HG03439 (cell line): Measurements from ENCODE around the gene EFL1.
"Not testable (repeated sequence)": the region's sequence is repeated elsewhere in the genome, so short reads cannot be mapped to it uniquely, and the experiment has no call there.

Source experiments
- ATAC-seq: cut with Tn5 transposase; IDR thresholded peaks from one replicate; pipeline ENCODE4 v1.9.1; 2021; ENCODE audit warnings: mild to moderate bottlenecking, moderate library complexity; ENCODE audit not compliant: unreplicated experiment

EFL1 gene

DNA sequence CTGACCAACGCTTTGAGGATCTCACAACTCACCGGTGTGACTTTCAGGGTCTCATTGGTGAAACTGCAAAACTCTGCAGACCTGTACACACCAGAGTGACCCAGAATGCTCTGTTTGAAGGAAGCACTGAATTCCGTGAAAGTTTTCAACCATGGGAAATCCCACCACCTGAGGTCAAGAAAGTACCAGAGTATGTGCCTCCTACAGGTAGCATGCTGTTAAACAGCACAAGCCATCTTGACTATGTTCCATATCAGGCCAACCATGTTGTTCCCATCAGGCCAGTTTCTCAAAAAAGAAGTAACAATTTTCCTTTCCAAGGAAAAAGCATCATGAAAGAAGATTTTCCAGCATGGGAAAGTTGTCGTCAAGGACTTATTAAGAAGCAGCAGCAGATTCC lies 19.9 kb upstream of the EFL1 start:
- ATAC-seq, result not testable (repeated sequence)

- ATAC-seq, result not testable (repeated sequence)
These were observed 18.7 kb upstream of the EFL1 start for GRCh38 chr15:82281276-82281675.

- no peak for ATAC-seq
These were observed 12.9 kb upstream of the EFL1 start for GRCh38 chr15:82275410-82275809.

- no peak for ATAC-seq
These were observed 9.6 kb upstream of the EFL1 start for GRCh38 chr15:82272154-82272553.

DNA sequence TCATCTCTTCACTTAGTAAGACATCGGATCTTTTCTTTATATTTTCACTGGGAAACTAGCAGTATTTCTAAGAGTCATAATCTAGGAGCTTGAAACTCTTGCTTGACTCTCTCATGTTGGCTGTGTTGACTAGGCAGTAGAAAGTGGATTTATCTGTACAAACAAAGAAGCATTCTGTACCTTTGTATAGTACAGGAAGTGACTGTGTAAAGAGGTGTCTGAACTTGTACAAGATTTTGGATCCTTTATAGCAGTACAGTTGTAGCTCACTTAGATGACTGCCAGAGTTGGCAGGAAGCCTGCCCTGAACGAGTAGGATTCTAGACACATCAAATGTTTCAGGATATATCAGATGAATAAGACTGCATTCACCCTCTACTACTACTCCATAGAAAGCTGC lies 5.9 kb upstream of the EFL1 start:
- not testable (repeated sequence) for ATAC-seq

DNA sequence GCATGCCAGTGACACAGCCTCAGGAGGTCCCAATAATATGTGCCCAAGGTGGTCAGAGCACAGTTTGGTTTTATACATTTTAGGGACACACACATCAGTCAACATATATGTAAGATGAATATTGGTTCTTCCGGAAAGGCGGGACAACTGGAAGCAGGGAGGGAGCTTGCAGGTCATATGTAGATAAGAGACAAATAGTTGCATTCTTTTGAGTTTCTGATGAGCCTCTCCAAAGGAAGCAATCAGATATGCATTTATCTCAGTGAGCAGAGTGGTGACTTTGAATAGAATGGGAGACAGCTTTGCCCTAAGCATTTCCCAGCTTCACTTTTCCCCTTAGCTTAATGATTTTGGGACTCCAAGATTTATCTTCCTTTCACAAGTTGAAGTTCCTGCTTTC lies 4.6 kb upstream of the EFL1 start:
- ATAC-seq, result not testable (repeated sequence)

DNA sequence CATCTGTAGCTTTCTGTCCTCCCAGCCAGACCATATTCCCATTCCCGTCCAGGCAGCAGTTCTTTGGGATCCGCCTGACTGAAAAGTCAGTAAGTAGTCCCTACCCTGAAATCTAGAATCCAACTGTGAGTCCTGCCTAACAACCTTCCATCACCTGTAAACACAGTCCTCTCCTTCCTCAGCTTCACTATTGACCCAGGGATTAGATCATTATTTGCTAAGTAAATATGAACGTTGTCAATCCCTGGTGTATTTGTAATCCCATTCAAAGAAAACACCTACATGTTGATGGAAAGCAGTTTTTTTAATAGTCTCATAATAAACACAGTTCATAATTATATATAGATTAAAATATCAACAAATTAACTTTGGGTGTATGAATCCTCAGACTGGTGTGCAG lies 816 bp upstream of the EFL1 start:
- ATAC-seq, result no peak

DNA sequence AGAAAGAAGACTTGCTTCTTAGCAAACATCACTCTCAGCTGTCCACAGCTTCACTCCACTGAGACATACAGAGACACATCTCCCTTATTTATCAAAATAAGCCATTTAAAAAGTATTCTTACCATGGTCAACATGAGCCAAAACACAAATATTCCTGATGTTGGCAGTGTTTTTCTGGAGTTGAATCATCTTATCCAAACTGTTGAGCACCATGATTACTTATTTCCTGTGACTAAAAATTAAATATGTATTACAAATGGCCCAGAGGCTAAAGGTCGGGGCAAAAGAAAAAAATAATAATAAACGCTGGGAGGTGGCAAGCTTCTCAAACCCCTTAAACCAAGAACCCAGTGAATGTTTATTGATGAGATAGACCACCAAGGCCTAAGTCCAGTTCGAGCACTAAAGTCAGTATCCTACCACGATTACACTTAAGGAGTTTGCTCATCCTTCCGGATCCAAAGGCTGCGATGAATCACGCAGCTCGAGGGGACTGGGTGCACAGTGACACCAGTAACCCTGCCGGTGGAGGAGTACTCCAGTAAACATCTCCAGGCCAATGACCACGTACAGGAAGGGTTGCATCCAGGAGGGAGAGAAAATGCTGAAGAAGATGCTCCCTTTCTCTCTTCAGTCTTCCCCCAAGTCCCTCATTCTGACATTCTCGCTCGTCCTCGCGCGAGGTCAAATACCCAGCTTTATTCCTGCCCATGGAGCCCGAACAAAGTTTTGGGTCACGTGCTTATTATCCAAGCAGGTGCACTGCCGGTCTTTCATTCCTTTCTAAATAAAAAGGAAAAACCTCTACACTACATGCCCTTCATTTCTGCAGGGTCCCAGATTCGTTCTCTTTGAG lies 740 bp downstream of the EFL1 start:
- peak; percentile 29 for ATAC-seq

DNA sequence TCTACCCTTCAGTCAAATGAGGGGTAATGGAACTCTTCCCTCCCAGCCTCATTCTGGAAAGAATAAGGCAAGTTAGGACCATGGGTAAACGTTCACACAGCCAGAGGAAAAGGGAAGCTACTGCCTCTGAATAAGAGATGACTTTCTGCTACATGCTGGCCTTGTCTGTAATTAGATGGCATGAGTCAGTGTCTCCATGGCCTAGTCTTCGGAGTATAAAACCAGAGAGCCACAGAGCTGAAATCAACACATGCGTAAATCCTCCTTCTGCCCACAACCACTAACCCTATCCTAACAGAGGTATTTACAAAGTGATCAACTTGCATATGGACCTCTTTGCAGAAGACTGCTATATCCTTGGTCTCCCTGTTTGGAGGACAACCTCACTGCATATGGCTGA lies 14.3 kb downstream of the EFL1 start:
- ATAC-seq, result not testable (repeated sequence)

DNA sequence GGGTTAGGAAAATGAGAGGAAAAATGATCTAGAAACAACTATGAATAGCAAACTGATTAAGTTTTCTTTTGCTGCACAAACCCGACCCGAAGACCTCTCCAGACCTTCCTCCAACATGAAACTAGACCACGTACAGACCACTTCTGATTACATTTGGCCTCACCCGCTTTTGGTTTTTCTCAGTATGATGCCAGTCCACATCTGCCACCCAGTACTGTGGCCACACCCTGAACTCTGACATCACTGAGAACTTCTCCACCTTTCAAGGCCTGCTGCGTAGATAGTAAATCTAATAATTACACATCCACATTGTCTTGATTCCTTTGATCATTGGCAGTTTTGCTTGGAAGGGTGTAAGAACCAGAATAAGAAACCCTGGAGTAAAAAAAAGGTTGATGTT lies 16.6 kb downstream of the EFL1 start:
- not testable (repeated sequence) for ATAC-seq

DNA sequence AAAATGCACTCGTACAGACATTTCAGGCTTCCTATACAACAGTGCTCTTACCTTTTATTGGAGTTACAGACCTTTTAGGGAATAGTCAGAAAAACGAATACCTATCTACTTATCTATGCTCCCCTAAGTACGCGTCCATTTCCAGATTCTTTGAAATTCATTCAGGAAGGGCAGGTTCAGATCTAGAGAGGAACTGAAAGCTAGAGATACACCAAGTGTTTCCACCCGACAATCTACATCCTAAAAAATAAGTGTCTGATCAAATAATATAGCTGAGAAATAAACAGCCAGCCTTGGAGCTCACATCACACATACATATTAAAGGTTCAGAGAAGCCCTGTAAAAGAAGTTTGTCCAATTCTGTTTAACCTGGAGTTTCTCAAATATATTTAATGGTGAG lies 18.9 kb downstream of the EFL1 start:
- ATAC-seq, result not testable (repeated sequence)

- ATAC-seq, result not testable (repeated sequence)
These were observed 20.6 kb downstream of the EFL1 start for GRCh38 chr15:82241836-82242499.

DNA sequence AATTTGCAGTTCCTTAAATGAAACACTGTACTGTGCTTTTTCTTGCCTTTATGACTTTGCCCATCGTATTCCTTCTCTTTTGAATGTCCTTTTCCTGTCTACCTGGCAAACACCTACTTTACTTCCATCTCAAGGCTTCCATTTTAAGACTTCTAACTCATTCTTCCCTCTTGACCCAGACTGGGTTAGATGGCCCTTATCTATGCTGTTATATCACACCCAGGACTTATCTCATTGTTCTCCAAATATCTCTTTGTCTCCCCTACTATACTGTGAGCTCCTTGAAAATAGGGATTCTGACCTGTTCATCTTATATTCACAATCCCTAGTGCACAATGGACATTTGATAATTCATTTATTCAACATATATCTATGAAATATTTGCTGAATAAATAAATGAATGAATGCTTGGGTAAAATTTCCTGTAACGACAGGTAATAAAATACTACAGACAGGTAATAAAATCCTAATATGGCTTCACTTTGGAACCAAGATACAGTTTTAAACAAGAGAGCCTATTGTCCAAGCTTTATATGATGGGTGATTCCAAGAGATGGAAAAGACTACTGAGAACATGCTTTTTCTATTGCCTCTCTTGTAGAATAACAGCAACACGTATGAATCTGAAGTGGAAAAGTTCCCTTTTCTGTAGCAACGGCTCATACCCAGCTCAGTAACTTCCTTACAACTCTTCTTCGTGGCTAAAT lies 22.7 kb downstream of the EFL1 start:
- ATAC-seq, result no peak

DNA sequence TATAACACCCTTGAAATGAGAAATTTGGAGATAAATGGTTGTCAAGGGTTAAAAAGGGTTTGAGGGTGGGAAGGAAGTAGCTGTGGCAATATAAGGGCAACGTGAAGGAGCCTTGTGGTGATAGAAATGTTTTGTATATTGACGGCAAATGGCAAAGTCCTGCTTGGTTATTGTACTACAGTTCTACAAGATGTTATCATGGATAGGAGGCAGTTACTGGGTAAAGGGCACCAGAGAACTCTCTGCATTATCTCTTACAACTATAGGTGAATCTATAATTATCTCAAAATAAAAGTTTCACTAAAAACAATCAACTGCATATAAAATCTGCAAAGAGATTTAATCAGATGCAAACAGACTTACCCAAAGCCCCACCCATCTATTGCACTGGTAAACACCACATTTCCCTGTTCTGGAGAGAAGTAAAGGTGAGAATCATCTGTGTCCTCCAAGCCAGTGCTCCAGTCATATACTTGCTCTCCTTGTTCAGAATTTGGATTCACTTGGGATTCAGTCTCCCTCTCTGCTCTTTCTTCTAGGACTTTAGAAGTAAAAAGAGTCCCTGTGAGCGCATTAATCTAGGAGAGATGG lies 24.5 kb downstream of the EFL1 start:
- not testable (repeated sequence) for ATAC-seq

- no peak for ATAC-seq
These were observed 30.7 kb downstream of the EFL1 start for GRCh38 chr15:82231842-82232241.

DNA sequence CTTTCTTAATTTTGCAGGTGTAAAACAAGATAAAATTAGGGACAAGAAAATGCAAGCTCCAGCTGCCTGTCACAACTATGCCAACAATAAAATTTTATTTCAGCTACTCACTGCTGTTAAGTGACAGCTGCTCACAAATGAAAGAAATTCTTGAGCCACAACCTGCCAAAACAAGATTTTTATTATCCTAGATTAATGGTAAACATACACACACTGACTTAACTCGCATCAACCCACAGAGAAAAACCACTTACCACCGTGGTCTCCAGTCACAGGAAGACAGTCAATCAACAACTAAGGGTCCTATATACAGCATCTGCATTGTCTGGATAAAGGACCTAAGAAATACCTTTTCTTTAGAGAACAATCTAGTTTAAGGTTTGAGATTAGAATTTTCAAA lies 31.3 kb downstream of the EFL1 start:
- ATAC-seq, result no peak

- ATAC-seq, result no peak
These were observed 33.8 kb downstream of the EFL1 start for GRCh38 chr15:82228750-82229149.

DNA sequence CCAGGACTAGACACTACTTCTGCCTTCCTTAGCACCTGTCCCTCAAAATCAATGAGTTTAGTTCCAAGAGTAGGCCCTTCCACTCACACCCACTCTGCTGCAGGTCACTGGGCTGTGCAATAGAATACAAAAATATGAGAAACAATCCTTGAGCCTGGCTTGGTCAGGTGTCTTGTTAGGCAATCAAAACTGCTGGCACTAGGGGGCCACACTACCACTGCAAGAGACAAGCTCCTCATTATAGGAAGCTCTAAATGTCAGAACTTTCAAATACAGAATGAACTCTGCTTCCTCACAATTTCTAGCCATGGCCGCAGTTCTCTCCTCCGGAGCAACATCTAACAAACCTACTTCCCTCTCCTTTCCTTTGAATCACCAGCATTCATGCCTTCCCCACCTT lies 41.0 kb downstream of the EFL1 start:
- not testable (repeated sequence) for ATAC-seq

DNA sequence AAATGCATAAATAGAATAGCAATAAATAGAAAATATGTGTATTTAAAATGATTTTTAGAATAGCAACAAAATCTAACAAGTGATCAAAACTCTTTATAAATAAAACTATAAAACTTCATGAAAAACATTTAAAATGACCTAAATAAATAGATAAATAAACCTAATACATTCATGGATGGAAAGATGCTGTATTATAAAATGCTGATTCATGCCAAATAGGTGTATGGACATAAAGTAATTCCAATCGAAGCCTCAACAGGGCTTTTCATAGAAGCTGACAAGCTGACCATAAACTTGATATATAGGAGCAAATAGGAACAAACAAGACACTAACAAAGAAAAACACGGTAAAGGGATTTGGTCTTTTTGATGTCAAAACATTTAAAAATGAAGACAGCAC lies 46.4 kb downstream of the EFL1 start:
- ATAC-seq, result not testable (repeated sequence)

DNA sequence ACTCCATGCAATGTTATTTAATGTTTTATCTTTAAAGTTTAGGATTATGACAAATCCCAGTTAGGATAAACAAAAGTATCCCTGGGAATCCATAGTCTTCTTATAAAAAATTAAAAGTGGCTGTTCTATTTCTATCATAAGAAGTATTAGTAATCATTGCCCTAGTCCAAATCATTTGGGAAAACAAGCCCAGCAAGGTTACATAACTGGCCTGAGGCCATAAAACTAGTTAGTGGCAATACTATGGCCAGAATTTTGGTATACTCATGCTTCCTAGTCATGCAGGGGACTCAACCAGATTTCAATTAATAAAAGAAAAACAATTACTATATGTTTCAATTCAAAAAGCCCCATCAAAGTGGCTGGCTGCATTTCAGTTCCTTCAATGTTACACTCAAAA lies 50.3 kb downstream of the EFL1 start:
- not testable (repeated sequence) for ATAC-seq

DNA sequence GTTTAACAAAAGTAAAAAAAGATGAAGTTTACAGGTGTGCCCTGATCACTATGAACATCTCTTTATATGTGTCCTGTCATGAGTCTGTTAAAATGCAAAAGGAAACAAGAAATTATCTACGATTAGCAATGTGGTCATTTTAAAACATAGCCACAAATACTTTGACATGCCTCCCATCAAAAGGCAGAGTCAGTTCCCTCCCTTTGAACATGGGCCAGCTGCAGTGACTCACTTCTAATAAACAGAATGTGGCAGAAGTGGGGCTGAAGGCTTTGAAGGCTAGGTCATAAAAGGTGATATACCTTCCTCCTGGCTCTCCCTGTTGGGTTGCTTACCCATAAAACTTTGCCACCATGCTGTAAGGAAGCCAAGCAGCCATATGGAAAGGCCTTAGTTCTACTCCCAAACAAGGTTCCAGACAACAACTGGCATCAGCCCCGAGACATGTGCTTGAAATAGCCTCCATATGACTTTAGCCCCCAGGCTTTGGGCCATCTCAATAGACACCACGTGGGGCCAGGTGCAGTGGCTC lies 52.4 kb downstream of the EFL1 start:
- ATAC-seq, result not testable (repeated sequence)
